Panc1 (cell line): ENCODE results near the gene OPRPN. TPM values are rescaled to one million over a fixed set of nuclear protein-coding genes. Genes with fewer than 3 reads are reported as not detected.

Experiments used
- ATAC-seq: fragments of 200-7000 bp; cut with Tn5 transposase; 2 replicates; pipeline ENCODE4 v1.9.1; 2020; ENCODE audit warnings: mild to moderate bottlenecking, moderate library complexity
- BruUV-seq: library from RNA; stranded (reverse); fragments of 400-500 nt; replicated peaks from 2 replicates; lab custom pipeline; 2021; lab: Mats Ljungman, UMichigan
- CTCF ChIA-PET: fragments of 300-600 bp; sonication (Branson Sonifier 250); formaldehyde crosslinking; loops from one replicate; lab custom pipeline; 2022; ENCODE audit warnings: antibody characterized with exemption; lab: Charles Lee
- POLR2A ChIA-PET: fragments of 300-600 bp; sonication (Branson Sonifier 250); formaldehyde crosslinking; loops from one replicate; lab custom pipeline; 2022; ENCODE audit warnings: antibody characterized with exemption; lab: Charles Lee
- DNase-seq: peaks from one replicate; pipeline ENCODE4 v3.0.0-alpha.2; 2010; ENCODE audit warnings: low read depth, low spot score
- H3K27ac ChIP-seq: 2 replicates; pipeline ENCODE4 v1.5.1; 2011; ENCODE audit warnings: mild to moderate bottlenecking, low read length, inconsistent platforms
- H3K27me3 ChIP-seq: fragments of 200-500 bp; sonication (Bioruptor generic); 2 replicates; pipeline ENCODE4 v1.6.0; 2014; ENCODE audit warnings: low read length, inconsistent platforms; ENCODE audit not compliant: control insufficient read depth, insufficient read depth
- H3K36me3 ChIP-seq: fragments of 200-500 bp; sonication (Bioruptor generic); 2 replicates; pipeline ENCODE4 v1.5.1; 2014; ENCODE audit warnings: inconsistent platforms, mild to moderate bottlenecking, low read length, moderate library complexity; ENCODE audit not compliant: control insufficient read depth, insufficient read depth
- H3K4me1 ChIP-seq: 2 replicates; pipeline ENCODE4 v1.5.1; 2011; ENCODE audit warnings: inconsistent platforms, mild to moderate bottlenecking, low read length, moderate library complexity; ENCODE audit not compliant: control insufficient read depth, insufficient read depth
- H3K4me3 ChIP-seq, 2 experiments: 2 replicates each; pipeline ENCODE4 v1.5.1; 2011 to 2012; ENCODE audit warnings: low read depth in 2 of 2, low read length in 2 of 2, mild to moderate bottlenecking in 2 of 2, inconsistent platforms in 1 of 2, moderate library complexity in 1 of 2
- H3K9me3 ChIP-seq: fragments of 200-500 bp; sonication (Bioruptor generic); 2 replicates; pipeline ENCODE4 v1.5.1; 2014; ENCODE audit warnings: low read depth, mild to moderate bottlenecking, inconsistent platforms, low read length, moderate library complexity; ENCODE audit not compliant: control insufficient read depth, insufficient read depth
- CTCF ChIP-seq: fragments of 450-650 bp; IDR thresholded peaks from 2 replicates; pipeline ENCODE4 v1.5.1; 2017; ENCODE audit warnings: mild to moderate bottlenecking
- POLR2AphosphoS5 ChIP-seq: IDR thresholded peaks from 2 replicates; pipeline ENCODE4 v1.6.1; 2012; ENCODE audit warnings: mild to moderate bottlenecking, low read depth, low read length, moderate library complexity
- REST ChIP-seq, 2 experiments: IDR thresholded peaks; 2 replicates each; pipeline ENCODE4 v1.6.1; 2011 to 2012; ENCODE audit warnings: low read depth in 2 of 2, control low read depth in 1 of 2, low read length in 1 of 2, mild to moderate bottlenecking in 1 of 2, moderate library complexity in 1 of 2; ENCODE audit not compliant: insufficient read depth in 1 of 2
- SIN3A ChIP-seq: IDR thresholded peaks from 2 replicates; pipeline ENCODE4 v1.6.1; 2012; ENCODE audit warnings: low read depth, mild to moderate bottlenecking, low read length, moderate library complexity, borderline replicate concordance; ENCODE audit not compliant: insufficient read depth
- TCF7L2 ChIP-seq: IDR thresholded peaks from 2 replicates; pipeline ENCODE4 v1.6.1; 2011; ENCODE audit warnings: mild to moderate bottlenecking, low read depth, low read length, inconsistent platforms
- in situ Hi-C: cut with HindIII; loops from 2 replicates; pipeline ENCODE4 v1.10.0; 2016; ENCODE audit warnings: low sequenced_read_pairs, low pct_unique_long_range_greater_than_20kb
- intact Hi-C: fragments of 100-400 bp; cut with micrococcal nuclease; formaldehyde crosslinking; loops from one replicate; pipeline ENCODE4 v1.10.0; 2022; ENCODE audit not compliant: unreplicated experiment
- total RNA-seq: library from RNA; stranded (reverse); gene quantifications from one replicate; pipeline ENCODE4 v1.2.1, GENCODE V29; 2021; ENCODE audit not compliant: unreplicated experiment

The OPRPN gene
- total RNA-seq, 1 experiment from 2014 or later, result not detected

GRCh38 chr4:70437197-70437596 lies 39.5 kb downstream of the OPRPN start:
- no TSS peak for BruUV-seq
- in situ Hi-C loops, result no loop called here
- DNase-seq (no peak), ATAC-seq (no peak)
- Histone ChIP-seq H3K27ac (no peak overlapping the region), H3K9me3 (no peaks in the 10 kb centered on the region), H3K4me3 (no peak overlapping the region), H3K4me1 (no peaks in the 10 kb centered on the region), H3K36me3 (no peaks in the 10 kb centered on the region), H3K27me3 (no peaks in the 10 kb centered on the region)
- ChIA-PET CTCF (no interaction called here), POLR2A (no interaction called here)
- intact Hi-C loops, result no loop called here
- TF ChIP-seq REST (IDR thresholded peaks at IDR 0.05; ENCODE audit: insufficient read depth in 1 of 2, low read depth in 2 of 2, low read length in 1 of 2) (no peak), CTCF (no peak), POLR2AphosphoS5 (no peak), SIN3A (no peak), TCF7L2 (no peak)

GRCh38 chr4:70442474-70442873 lies 44.7 kb downstream of the OPRPN start:
- CTCF ChIA-PET, result no interaction called here
- H3K27ac ChIP-seq, result no peak overlapping the region
- intact Hi-C loops (no loop called here), in situ Hi-C loops (no loop called here)
- no peak for ATAC-seq
- TF ChIP-seq CTCF, result no peak
- TF ChIP-seq SIN3A, result no peak
- no peak for DNase-seq
- H3K36me3 ChIP-seq, result no peaks in the 10 kb centered on the region
- H3K4me3 ChIP-seq, result no peak overlapping the region
- BruUV-seq, result no TSS peak
- H3K9me3 ChIP-seq, result no peaks in the 10 kb centered on the region
- H3K4me1 ChIP-seq, result no peaks in the 10 kb centered on the region
- no peaks in the 10 kb centered on the region for H3K27me3 ChIP-seq
- POLR2A ChIA-PET, result no interaction called here
